GM12864 (cell line): ENCODE data around the gene LETMD1.

Experiments
- DNase-seq: peaks from one replicate; pipeline ENCODE4 v3.0.0-alpha.2; 2011; ENCODE audit warnings: low read depth
- H3K4me3 ChIP-seq: 2 replicates; pipeline ENCODE4 v1.5.1; 2011; ENCODE audit warnings: mild to moderate bottlenecking, low read depth, low read length, control low read depth
- TF ChIP-seq, protein P1 (sequence below): IDR thresholded peaks from 2 replicates; pipeline ENCODE4 v1.5.1; 2011; ENCODE audit warnings: low read depth, mild to moderate bottlenecking, moderate library complexity, low read length, control low read depth, inconsistent platforms; ENCODE audit errors: missing control alignments

Gene LETMD1

DNA sequence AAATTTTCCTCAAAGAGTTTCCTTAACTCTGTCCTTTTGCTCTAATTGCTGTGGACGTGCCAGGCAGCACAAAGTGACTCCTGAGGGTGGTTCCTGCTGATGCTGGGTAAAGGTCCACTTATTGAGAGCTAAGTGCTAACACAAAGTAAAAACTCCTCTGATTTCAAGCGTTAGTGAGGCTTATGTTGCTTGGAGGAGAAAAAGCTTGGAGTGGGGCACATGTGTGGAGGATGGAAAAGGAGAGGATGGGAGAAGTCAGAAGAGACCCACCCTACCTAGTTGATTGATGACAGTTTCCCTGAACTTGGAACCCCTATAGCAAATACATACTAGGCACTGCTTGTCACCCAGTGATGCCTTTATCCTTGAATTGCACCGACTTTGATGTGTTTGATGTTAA, 11.8 kb upstream of the LETMD1 start:
- TF ChIP-seq, protein P1, sequence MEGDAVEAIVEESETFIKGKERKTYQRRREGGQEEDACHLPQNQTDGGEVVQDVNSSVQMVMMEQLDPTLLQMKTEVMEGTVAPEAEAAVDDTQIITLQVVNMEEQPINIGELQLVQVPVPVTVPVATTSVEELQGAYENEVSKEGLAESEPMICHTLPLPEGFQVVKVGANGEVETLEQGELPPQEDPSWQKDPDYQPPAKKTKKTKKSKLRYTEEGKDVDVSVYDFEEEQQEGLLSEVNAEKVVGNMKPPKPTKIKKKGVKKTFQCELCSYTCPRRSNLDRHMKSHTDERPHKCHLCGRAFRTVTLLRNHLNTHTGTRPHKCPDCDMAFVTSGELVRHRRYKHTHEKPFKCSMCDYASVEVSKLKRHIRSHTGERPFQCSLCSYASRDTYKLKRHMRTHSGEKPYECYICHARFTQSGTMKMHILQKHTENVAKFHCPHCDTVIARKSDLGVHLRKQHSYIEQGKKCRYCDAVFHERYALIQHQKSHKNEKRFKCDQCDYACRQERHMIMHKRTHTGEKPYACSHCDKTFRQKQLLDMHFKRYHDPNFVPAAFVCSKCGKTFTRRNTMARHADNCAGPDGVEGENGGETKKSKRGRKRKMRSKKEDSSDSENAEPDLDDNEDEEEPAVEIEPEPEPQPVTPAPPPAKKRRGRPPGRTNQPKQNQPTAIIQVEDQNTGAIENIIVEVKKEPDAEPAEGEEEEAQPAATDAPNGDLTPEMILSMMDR = no peak
- DNase-seq = no peak
- no peak overlapping the region for H3K4me3 ChIP-seq

- no peak for DNase-seq
- TF ChIP-seq, protein P1 = no peak
- H3K4me3 ChIP-seq = peak overlapping the region; percentile 75
These were observed 629 bp downstream of the LETMD1 start for GRCh38 chr12:51048661-51049251.

- peak overlapping the region; percentile 75 for H3K4me3 ChIP-seq
- DNase-seq = no peak
- TF ChIP-seq, protein P1 = no peak
These were observed 1.4 kb downstream of the LETMD1 start for GRCh38 chr12:51049525-51049924.

GRCh38 chr12:51051787-51052186, 3.7 kb downstream of the LETMD1 start:
- DNase-seq = no peak
- TF ChIP-seq, protein P1 = no peak
- no peak overlapping the region for H3K4me3 ChIP-seq

- TF ChIP-seq, protein P1 = no peak
- no peak for DNase-seq
- H3K4me3 ChIP-seq = no peak overlapping the region
These were observed 6.9 kb downstream of the LETMD1 start for GRCh38 chr12:51055060-51055459.

DNA sequence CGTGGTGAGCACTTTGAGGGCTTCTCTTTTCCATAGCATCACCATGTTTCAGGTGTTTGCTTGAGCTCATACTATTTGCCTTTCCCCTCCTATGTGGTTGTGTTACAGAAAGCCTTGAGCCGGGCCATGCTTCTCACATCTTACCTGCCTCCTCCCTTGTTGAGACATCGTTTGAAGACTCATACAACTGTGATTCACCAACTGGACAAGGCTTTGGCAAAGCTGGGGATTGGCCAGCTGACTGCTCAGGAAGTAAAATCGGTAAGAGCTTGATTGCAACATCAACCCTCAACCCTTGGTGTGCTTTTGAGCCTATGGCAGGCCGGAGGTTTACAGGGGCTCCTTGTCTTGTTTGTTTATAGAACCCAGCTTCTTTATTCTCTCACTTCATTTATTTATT, 8.1 kb downstream of the LETMD1 start:
- TF ChIP-seq, protein P1 = no peak
- no peak overlapping the region for H3K4me3 ChIP-seq
- no peak for DNase-seq

- no peak for DNase-seq
- H3K4me3 ChIP-seq = no peak overlapping the region
- TF ChIP-seq, protein P1 = no peak
These were observed 11.0 kb downstream of the LETMD1 start for GRCh38 chr12:51059086-51059485.
